Peyer's patch (tissue), 4 donors: ENCODE results near the gene ZBTB7A. TPM values are rescaled to one million over a fixed set of nuclear protein-coding genes. Genes with fewer than 3 reads are reported as not detected.
"Not testable (repeated sequence)": the region's sequence is repeated elsewhere in the genome, so short reads cannot be mapped to it uniquely, and the experiment has no call there.

ENCODE experiments used
- DNase-seq, 3 donors: peaks; one replicate each; pipeline ENCODE4 v3.0.0-alpha.2; 2017 to 2019
- H3K27ac ChIP-seq, 4 donors: fragments of 200-600 bp; sonication (generic); one replicate each; pipeline ENCODE4 v1.5.1; 2016 to 2019
- H3K27me3 ChIP-seq, 2 donors: fragments of 200-600 bp; sonication (generic); one replicate each; pipeline ENCODE4 v1.5.1; 2019
- H3K36me3 ChIP-seq, 3 donors: fragments of 200-600 bp; sonication (generic); one replicate each; pipeline ENCODE4 v1.5.1; 2016 to 2019
- H3K4me1 ChIP-seq, 4 donors: fragments of 200-600 bp; sonication (generic); one replicate each; pipeline ENCODE4 v1.5.1; 2016 to 2019
- H3K4me3 ChIP-seq, 4 donors: fragments of 200-600 bp; sonication (generic); 1 replicate in 3 of 4; 2 replicates in 1 of 4; pipeline ENCODE4 v1.5.1; 2016 to 2019; ENCODE audit warnings: mild to moderate bottlenecking in 1 of 4
- H3K9me3 ChIP-seq, 4 donors: fragments of 200-600 bp; sonication (generic); one replicate each; pipeline ENCODE4 v1.5.1; 2016 to 2019; ENCODE audit warnings: mild to moderate bottlenecking in 1 of 4
- POLR2A ChIP-seq, 2 donors: fragments of 450-650 bp; IDR thresholded peaks; one replicate each; pipeline ENCODE4 v1.5.1; 2017; ENCODE audit warnings: antibody characterized with exemption in 2 of 2, mild to moderate bottlenecking in 2 of 2, moderate library complexity in 2 of 2
- total RNA-seq, 4 donors: library from RNA; depleted of rRNA; stranded (reverse); fragments of >200 nt; gene quantifications; one replicate each; pipeline ENCODE4 v1.1.0, GENCODE V29; 2016
- TF ChIP-seq, protein P1 (sequence below), 6 experiments: fragments of 450-650 bp in 4 of 6; fragments of 200-600 bp in 2 of 6; sonication (generic) in 1 of 6; IDR thresholded peaks; one replicate each; pipeline ENCODE4 v1.5.1; 2017 to 2019; ENCODE audit warnings: antibody characterized with exemption in 6 of 6, mild to moderate bottlenecking in 3 of 6, moderate library complexity in 1 of 6

The ZBTB7A gene
- total RNA-seq, 4 donors from 2014 or later = 74.3 to 149 (median 96.1) TPM

DNA sequence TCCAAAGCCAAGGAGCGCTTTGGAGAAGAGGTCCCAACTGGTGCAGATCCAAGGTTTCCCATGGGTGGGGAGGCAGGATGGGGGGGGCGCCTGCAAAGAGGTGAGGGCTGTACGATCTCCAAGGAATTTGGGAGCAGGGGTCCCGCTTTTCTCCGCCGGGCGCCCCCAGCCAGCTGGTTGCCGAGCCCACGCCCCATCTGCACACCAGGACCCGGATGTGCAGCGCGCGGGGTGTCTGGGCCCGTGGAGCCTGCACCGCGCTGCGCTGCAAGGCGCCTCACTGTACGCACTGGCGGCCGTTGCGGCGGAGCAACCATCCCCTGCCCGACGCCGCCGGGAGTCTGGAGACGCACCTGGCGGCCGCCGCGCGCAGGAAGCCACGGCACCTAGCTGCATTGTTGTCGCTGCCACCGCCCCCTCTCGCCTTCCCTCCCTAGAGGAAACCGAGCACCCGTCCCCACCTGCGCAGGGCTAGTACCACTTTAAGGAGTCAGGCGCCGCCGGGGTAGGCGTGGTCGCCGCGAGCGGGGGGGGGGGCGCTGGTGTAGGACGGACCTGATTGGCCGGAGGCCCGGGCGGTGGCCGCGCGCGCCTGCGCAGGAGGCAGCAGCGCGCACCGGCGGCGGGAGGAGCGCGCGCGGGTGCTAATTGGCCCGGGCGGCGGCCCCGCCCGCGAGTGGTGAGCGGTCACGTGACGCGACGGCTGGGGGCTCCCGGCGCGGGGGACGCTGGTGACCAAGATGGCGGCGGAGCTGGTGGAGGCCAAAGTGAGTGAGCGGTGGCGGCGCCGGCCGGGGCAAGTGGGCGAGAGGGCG lies 59.5 kb downstream of the ZBTB7A start, which contains the start of gene PIAS4:
Gene PIAS4 (plus strand): TSS at position 716 of the 815 bp plus-strand sequence. CDS start 25 bp downstream, at position 741.
- DNase-seq = peak; percentile 97 to 98 (median 97)
- Histone ChIP-seq H3K4me3 (peak within 1 kb of the TSS; percentile 95 to 100 (median 96)), H3K9me3 (no peaks in the 10 kb centered on the region), H3K36me3 (no peaks in the 10 kb centered on the region), H3K27me3 (no peaks in the 10 kb centered on the region), H3K4me1 (peaks cover 0 to 40% (median 16%) of the 10 kb centered on the region in 4 donors), H3K27ac (peak within 1 kb of the TSS; percentile 72 to 97 (median 86))
- peak; percentile 55 to 64 for TF ChIP-seq POLR2A (IDR thresholded peaks at IDR 0.05)
- TF ChIP-seq, protein P1, sequence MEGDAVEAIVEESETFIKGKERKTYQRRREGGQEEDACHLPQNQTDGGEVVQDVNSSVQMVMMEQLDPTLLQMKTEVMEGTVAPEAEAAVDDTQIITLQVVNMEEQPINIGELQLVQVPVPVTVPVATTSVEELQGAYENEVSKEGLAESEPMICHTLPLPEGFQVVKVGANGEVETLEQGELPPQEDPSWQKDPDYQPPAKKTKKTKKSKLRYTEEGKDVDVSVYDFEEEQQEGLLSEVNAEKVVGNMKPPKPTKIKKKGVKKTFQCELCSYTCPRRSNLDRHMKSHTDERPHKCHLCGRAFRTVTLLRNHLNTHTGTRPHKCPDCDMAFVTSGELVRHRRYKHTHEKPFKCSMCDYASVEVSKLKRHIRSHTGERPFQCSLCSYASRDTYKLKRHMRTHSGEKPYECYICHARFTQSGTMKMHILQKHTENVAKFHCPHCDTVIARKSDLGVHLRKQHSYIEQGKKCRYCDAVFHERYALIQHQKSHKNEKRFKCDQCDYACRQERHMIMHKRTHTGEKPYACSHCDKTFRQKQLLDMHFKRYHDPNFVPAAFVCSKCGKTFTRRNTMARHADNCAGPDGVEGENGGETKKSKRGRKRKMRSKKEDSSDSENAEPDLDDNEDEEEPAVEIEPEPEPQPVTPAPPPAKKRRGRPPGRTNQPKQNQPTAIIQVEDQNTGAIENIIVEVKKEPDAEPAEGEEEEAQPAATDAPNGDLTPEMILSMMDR (IDR thresholded peaks at IDR 0.05) = peak in 4 of 6 experiments; percentile 2 to 35 (median 28)

GRCh38 chr19:4005436-4005835 lies 61.3 kb downstream of the ZBTB7A start:
- not testable (repeated sequence) for H3K9me3 ChIP-seq, H3K4me3 ChIP-seq, H3K27me3 ChIP-seq, H3K36me3 ChIP-seq, H3K27ac ChIP-seq, DNase-seq
- H3K4me1 ChIP-seq = peaks cover 0 to 30% (median 15%) of the 10 kb centered on the region in 4 donors

DNA sequence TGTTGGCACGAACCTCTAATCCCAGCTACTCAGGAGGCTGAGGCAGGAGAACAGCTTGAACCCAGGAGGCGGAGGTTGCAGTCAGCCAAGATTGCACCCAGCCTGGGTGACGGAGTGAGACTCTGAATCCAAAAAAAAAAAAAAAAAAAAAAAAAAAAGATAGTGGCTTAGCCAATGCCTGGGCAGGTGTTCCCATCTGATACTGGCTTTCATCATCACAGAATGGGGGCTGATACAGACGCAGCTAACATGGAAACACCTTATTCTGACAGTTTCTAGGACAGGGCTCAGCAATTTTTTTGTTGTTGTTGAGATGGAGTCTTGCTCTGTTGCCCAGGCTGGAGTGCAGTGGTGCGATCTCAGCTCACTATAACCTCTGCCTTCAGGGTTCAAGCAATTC lies 65.9 kb downstream of the ZBTB7A start:
- not testable (repeated sequence) for H3K27ac ChIP-seq, H3K27me3 ChIP-seq, DNase-seq, H3K36me3 ChIP-seq, H3K4me1 ChIP-seq, H3K4me3 ChIP-seq, H3K9me3 ChIP-seq

- not testable (repeated sequence) for H3K36me3 ChIP-seq, H3K9me3 ChIP-seq, H3K27ac ChIP-seq, DNase-seq, H3K27me3 ChIP-seq, H3K4me1 ChIP-seq, H3K4me3 ChIP-seq
These were observed 67.9 kb downstream of the ZBTB7A start for GRCh38 chr19:3998667-3999412.

GRCh38 chr19:3995607-3996006 lies 71.1 kb downstream of the ZBTB7A start:
- TF ChIP-seq, protein P1 (IDR thresholded peaks at IDR 0.05) = no peak
- no peak for TF ChIP-seq POLR2A (IDR thresholded peaks at IDR 0.05)

More at GRCh38 chr19:3995607-3996006, 71.1 kb downstream of the ZBTB7A start:
- H3K27me3 ChIP-seq = no peaks in the 10 kb centered on the region
- no peaks in the 10 kb centered on the region for H3K9me3 ChIP-seq
- no peak overlapping the region for H3K27ac ChIP-seq
- no peaks in the 10 kb centered on the region for H3K4me1 ChIP-seq
- H3K36me3 ChIP-seq = no peaks in the 10 kb centered on the region
- no peak for DNase-seq
- H3K4me3 ChIP-seq = no peak overlapping the region

Other genes starting within 250 kb of the ZBTB7A start
- gene ZFR2, start 197.9 kb downstream of the ZBTB7A start, total RNA-seq = not detected
- under 1 TPM in 2 of 4 donors, not detected in 2; 0.13 to 0.47 TPM for gene ATCAY, start 186.2 kb downstream of the ZBTB7A start, total RNA-seq
- not detected for gene NMRK2, start 133.8 kb downstream of the ZBTB7A start, total RNA-seq
- gene DAPK3, start 95.8 kb downstream of the ZBTB7A start, total RNA-seq = 100 to 1,000 TPM in 1 of 4 donors, 10 to 100 TPM in 3; 61.3 to 106 (median 88.1) TPM
- 1,000 to 10,000 TPM in 3 of 4 donors, 100 to 1,000 TPM in 1; 914 to 1,425 (median 1,203) TPM for gene EEF2, start 81.4 kb downstream of the ZBTB7A start, total RNA-seq
- gene PIAS4, start 59.2 kb downstream of the ZBTB7A start, total RNA-seq = 10 to 100 TPM; 15.9 to 47.9 (median 24.2) TPM
- 100 to 1,000 TPM; 168 to 283 (median 220) TPM for gene MAP2K2, start 57.2 kb upstream of the ZBTB7A start, total RNA-seq
- 100 to 1,000 TPM in 3 of 4 donors, 10 to 100 TPM in 1; 45.4 to 528 (median 270) TPM for gene CREB3L3, start 86.7 kb upstream of the ZBTB7A start, total RNA-seq
- 100 to 1,000 TPM in 1 of 4 donors, 10 to 100 TPM in 3; 55.3 to 115 (median 84.9) TPM for gene SIRT6, start 115.7 kb upstream of the ZBTB7A start, total RNA-seq
- 1 to 10 TPM in 3 of 4 donors, under 1 TPM in 1; 0.83 to 3.9 (median 1.6) TPM for gene ANKRD24, start 115.8 kb upstream of the ZBTB7A start, total RNA-seq
- 10 to 100 TPM in 1 of 4 donors, 1 to 10 TPM in 2, not detected in 1; 1.4 to 12.4 (median 1.9) TPM for gene EBI3, start 162.6 kb upstream of the ZBTB7A start, total RNA-seq
- 10 to 100 TPM in 3 of 4 donors, 1 to 10 TPM in 1; 8.9 to 33.8 (median 24.1) TPM for gene YJU2, start 180.2 kb upstream of the ZBTB7A start, total RNA-seq
- gene SHD, start 212.4 kb upstream of the ZBTB7A start, total RNA-seq = 10 to 100 TPM in 3 of 4 donors, not detected in 1; 21.3 to 27.7 (median 21.9) TPM
- gene TMIGD2, start 235.5 kb upstream of the ZBTB7A start, total RNA-seq = 1 to 10 TPM; 2.2 to 6.1 (median 3.8) TPM
- 1 to 10 TPM in 3 of 4 donors, not detected in 1; 1.0 to 8.4 (median 1.4) TPM for gene FSD1, start 237.7 kb upstream of the ZBTB7A start, total RNA-seq